T-helper 1 cell (primary cell): Measurements from ENCODE around the gene SUCLG1.
A peak's percentile ranks its signal among the peaks of the same experiment; 100 is the strongest.
"Not testable (repeated sequence)": the region's sequence is repeated elsewhere in the genome, so short reads cannot be mapped to it uniquely, and the experiment has no call there.

ENCODE experiments used
- DNase-seq, 5 donors: peaks; one replicate each; pipeline ENCODE4 v3.0.0-alpha.2; 2012 to 2020

The SUCLG1 gene

DNA sequence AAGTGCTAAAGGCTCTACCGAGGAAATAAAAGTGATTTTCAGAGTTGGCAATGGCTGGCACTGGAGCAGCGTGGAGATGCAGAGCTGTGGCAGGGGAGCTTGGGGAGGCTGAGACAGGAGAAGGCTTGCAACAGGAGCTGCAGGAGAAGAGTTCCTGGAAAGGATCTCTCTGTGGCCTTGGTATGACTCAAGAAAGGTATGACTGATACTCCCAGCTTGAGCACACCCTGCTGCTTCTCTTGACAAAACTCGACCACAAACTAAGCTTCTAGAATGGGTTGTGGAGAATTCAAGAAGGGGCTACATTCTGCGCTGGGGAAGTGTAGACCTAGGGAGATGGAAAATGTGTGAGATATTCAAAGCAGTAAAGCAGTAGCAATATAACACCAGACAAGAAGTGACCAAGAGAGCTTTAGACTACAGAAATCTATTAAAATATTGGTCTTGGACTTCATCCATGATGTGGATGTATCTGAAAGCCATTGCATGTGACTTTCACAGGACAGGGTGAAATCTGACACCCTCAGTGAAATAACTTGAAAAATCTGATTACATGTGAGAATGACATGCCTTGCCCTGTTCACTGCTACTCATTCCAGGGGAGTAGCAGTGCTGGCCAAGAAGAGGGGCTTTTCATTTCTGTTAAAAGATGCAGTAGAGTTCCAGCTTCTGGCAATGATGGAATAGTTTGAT lies 41.5 kb downstream of the SUCLG1 start:
- DNase-seq = peak in 1 of 5 donors; percentile 50

DNA sequence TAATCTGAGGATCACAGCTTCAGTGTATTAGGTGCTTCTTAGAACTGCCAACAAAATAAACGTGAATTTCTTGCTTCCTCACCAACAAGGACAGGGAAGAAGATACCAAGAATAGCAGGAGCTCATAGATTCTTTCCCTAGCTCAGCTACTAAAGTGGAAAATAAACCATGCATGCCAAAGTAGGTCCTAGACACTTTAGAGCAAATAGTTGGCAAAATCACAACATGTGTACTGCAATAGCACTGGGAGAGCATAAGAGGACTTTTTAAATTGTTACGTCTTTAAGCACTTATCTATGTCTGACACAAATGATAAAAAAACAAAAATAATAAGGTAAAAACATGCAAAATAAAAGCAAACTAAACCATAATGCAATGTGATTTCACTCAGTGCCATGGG lies 49.5 kb downstream of the SUCLG1 start:
- DNase-seq = no peak

DNA sequence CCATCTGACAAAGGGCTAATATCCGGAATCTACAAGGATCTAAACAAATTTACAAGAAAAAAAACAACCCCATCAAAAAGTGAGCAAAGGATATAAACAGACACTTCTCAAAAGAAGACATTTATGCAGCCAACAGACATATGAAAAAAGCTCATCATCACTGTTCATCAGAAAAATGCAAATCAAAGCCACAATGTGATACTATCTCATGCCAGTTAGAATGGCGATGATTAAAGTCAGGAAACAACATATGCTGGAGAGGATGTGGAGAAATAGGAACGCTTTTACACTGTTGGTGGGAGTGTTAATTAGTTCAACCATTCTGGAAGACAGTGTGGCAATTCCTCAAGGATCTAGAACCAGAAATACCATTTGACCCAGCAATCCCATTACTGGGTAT lies 57.0 kb downstream of the SUCLG1 start:
- DNase-seq = not testable (repeated sequence)

DNA sequence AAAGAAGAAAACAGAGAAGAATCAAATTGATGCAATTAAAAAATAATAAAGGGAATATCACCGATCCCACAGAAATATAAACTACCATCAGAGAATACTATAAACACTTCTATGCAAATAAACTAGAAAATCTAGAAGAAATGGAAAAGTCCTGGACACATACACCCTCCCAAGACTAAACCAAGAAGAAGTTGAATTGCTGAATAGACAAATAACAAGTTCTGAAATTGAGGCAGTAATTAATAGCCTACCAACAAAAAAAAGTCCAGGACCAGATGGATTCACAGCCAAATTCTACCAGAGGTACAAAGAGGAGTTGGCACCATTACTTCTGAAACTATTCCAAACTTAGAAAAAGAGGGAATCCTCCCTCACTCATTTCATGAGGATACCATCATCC lies 59.2 kb downstream of the SUCLG1 start:
- not testable (repeated sequence) for DNase-seq

DNA sequence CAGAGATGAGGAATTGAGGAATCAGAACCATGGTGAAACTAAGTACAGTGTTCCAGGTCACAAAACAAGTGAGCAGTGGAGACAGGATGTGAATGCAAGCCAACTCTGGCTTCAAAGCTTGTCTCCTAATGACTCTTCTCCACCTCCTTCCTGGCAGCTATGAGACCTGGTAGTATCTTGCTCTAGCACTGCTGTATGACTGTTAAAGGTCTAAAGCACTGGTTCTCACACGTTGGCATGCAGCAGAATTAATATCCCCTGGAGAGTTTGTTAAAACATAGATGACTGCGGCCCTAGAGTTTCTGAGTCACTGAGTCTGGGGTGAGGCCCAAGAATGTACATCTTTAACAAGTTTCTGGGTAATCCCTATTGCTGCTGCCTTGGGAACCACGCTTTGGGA lies 63.3 kb downstream of the SUCLG1 start:
- peak in 1 of 5 donors; percentile 36 for DNase-seq

DNA sequence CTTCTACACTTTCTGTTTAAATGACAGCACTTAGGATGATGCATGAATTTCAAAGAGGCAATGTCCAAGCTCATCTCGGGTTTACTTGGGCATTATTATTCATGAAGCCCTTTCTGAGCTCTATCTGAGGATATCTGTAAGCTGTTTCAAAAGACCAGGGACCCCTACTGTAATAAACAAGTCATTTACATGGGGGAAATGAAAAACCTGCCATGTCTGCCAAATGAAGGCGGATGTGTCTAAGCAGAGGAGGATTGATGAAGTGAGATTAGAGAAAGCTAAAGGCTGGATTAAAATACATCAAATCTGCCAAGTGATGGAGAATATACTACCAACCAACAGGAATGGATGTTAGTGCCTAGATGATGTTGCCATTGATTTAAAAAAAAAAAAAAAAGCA lies 64.5 kb downstream of the SUCLG1 start:
- DNase-seq = no peak

DNA sequence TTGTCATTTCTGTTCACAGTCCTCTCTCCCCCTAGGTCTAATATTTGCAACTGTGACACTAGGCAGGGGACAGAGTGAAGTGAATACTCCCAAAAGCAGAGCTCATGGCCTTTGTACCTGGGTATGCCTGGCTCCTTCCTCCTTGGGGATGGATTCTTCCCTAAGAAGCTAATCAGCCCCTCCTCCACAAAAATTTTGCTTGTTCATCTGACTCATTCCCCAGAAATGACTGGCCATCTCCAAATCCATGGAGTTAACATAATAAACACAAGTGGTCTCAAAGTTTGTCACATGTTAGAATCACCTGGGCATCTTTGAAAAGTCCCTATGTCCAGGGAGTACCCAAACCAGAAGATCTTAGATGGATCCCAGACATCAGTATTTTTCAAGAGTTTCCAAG lies 65.3 kb downstream of the SUCLG1 start:
- DNase-seq = no peak

DNA sequence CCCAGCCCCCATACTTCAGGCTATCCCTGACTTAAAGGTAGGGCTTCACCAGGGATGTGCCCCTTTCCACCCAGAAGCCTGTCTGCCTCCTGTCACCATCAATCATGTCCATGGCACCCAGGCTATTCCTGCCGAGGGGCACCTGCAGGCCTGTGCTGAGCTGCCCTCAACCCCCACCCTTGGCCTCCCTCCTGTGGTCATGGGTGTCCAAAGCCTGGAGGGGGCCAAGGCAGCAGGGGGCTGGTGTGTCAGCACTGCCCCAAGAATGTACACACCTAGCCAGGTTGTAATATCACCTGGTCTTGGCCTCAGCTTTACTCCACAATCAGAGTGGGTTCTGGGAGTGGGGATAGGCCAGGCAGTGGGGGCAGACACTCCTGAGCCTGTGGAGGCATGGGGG lies 69.3 kb downstream of the SUCLG1 start:
- no peak for DNase-seq

DNA sequence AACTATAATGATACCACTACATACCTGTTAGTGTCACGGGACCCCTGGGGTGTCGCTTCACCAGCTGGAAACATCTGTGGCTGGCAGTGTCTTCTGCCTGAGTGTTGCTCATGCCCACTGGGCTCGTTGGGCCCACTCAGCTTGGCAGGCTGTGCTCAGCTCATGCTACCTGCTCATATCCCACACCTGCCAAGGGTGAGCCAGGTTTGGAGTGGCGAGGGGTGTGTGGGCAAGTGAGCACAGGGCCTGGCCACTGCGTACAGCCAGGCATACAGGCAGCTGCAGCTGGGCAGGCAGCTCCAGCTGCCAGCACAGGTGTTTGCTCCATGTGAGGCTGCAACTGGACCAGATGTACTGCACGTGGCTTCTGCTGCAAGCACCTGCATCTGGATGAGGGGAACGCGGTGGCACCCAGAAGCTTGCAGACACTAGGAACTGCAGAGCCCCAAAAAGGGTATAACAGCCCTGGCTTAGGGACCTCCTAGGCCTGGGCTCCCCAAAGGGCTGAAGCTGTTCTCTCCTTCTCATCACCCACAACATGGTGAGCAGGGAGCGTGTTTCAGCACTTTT lies 70.1 kb downstream of the SUCLG1 start:
- DNase-seq = no peak

DNA sequence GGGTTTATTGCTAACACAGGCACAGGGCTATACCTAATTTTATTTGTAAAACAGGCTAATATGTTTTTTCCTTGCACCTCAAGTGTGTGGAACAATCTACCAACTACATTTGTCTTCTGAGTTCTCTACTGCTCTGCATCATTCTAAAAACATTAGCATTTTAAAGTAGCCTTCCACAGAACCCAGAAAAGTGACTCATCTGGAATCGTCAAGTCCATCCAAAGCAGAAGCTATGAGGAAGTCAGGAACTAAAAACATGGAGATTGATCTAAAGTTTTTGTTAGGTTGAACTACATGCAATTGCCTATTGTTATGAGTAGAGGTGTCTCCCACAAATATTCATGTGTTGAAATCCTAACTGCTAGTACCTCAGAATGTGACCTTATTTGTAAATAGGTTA lies 70.9 kb downstream of the SUCLG1 start:
- DNase-seq = no peak

DNA sequence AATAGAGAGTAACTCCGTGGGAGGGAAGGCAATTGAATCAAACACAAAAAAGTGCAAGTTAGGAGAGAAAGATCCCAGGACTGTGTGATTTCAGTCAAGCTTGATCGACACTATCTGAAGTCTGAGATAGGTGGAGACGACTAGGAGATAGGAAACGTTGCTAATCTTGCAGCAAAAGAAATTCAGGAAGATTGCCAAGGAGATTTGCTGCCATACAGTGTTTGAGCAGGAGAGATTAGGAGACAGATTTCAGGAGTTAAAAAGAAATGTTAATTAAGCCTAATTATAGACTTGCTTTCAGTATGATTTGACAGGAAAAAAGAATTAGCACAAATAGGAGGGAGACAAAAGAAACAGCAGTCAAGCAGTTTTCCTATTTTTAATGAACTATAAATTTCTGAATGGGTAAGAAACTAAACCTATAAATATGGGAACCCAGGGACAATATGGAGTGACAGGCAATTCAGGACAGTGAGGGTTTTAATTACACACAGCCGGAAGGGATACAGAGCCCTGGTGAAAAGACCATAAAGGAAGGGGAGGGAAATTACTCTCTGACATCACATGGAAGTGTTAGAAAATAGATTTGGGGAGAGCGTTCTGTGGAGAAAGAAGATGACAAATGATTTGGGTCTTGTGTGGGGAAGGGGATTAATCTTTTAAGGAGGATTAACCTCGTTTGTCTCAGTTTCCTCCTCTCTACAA lies 72.6 kb downstream of the SUCLG1 start:
- DNase-seq = no peak

DNA sequence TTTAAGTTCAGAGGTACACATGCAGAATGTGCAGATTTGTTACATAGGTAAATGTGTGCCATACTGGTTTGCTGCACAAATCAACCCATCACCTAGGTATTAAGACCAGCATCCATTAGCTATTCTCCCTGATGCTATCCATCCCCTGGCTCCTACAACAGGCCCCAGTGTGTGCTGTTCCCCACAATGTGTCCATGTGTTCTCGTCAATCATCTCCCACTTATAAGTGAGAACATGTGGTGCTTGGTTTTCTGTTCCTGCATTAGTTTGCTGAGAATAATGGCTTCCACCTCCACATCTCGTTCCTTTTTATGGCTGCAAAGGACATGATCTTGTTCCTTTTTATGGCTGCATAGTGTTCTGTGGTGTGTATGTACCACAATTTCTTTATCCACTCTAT lies 75.8 kb downstream of the SUCLG1 start:
- no peak for DNase-seq

DNA sequence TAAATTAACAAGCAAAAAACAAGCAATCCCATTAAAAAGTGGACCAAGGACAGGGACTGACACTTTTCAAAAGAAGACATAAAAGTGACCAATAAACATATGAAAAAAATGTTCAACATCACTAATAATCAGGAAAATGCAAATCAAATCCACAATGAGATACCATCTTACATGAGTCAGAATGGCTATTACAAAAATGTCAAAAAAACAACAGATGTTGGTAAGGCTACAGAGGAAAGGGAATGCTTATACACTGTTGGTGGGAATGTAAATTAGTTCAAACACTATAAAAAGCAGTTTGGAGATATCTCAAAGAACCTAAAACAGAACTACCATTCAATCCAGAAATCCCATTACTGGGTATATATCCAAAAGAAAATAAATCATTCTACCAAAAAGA lies 78.2 kb downstream of the SUCLG1 start:
- DNase-seq = no peak

DNA sequence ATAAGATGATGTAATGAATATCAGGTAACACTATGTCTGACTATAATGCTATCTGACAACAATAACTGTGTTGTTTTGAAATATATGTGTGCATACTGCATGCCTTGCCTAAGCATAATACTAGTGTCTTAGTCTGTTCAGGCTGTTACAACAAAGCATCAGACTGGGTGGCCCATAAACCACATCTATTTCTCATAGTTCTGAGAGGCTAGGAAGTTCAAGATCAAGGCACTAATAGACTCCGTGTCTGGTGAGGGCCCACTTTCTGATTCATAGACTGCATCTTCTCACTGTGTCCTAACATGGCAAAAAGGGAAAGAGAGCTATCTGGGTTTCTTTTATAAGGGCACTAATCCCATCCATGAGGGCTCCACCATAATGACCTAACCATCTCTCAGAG lies 80.1 kb downstream of the SUCLG1 start:
- no peak for DNase-seq

DNA sequence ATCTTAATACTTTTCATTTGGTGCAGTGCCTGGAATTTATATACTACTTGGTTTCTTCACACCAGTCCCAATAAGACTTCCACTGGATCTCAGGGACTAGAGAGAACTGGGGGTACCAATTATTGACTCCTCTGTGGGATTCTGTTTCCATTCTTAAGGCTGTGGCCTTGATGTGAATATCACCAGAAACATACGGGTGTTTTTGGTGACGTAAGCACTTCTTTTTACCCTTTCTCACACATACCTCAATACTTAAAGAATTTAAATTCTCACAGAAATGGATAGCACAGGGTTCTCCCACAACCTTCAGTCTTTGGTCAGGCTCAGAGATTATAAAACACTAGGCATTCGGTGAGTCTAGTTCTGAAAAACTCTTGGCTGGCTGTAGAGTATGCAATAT lies 84.1 kb downstream of the SUCLG1 start:
- no peak for DNase-seq

DNA sequence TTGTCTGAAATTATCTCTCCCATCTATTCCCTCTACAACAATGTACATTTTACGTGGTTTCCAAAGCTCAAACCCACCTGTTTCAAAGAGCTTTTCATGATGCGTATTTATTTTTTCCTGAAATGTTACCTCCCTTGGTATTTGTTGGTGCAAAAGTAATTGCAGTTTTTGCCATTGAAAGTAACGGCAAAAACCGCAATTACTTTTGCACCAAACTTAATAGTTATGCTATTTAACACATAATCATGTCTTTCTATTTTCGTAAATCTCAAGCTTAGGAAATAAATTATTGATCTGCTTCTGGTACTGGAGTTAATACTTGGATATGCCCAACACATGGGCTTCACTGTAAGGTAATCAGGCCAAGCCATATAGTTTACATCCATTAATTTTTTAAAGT lies 85.2 kb downstream of the SUCLG1 start:
- DNase-seq = no peak
